Left forelimb (tissue), 1 donor: Measurements from ENCODE around the gene DEDD2.

Experiments
- DNase-seq: peaks from one replicate; pipeline ENCODE4 v3.0.0-alpha.2; 2018; ENCODE audit warnings: low spot score

Gene DEDD2

GRCh38 chr19:42170715-42171114 is 46.8 kb downstream of the DEDD2 start:
- no peak for DNase-seq

- DNase-seq, result no peak
Measured at GRCh38 chr19:42169486-42170413, 47.7 kb downstream of the DEDD2 start.

GRCh38 chr19:42168206-42168605 is 49.3 kb downstream of the DEDD2 start:
- DNase-seq, result no peak

GRCh38 chr19:42166316-42166715 is 51.2 kb downstream of the DEDD2 start:
- DNase-seq, result no peak

GRCh38 chr19:42165146-42165545 is 52.3 kb downstream of the DEDD2 start:
- no peak for DNase-seq

- no peak for DNase-seq
Measured at GRCh38 chr19:42161616-42162263, 55.7 kb downstream of the DEDD2 start.

GRCh38 chr19:42159942-42160341 is 57.5 kb downstream of the DEDD2 start:
- DNase-seq, result no peak

GRCh38 chr19:42158926-42159325 is 58.6 kb downstream of the DEDD2 start:
- no peak for DNase-seq

- no peak for DNase-seq
Measured at GRCh38 chr19:42156571-42156970, 60.9 kb downstream of the DEDD2 start.

GRCh38 chr19:42155796-42156195 is 61.7 kb downstream of the DEDD2 start:
- no peak for DNase-seq

GRCh38 chr19:42154471-42155323 is 62.8 kb downstream of the DEDD2 start:
- DNase-seq, result no peak

- DNase-seq, result no peak
Measured at GRCh38 chr19:42153672-42154433, 63.6 kb downstream of the DEDD2 start.

- no peak for DNase-seq
Measured at GRCh38 chr19:42152910-42153671, 64.4 kb downstream of the DEDD2 start.

- no peak for DNase-seq
Measured at GRCh38 chr19:42151782-42152684, 65.4 kb downstream of the DEDD2 start.

GRCh38 chr19:42150911-42151361 is 66.5 kb downstream of the DEDD2 start:
- no peak for DNase-seq

- no peak for DNase-seq
Measured at GRCh38 chr19:42150364-42150763, 67.1 kb downstream of the DEDD2 start.

GRCh38 chr19:42149447-42150202 is 67.9 kb downstream of the DEDD2 start:
- DNase-seq, result no peak
